ENCODE data around the gene NMUR1.

Gene NMUR1

GRCh38 chr2:231549446-231550239 is 19.4 kb upstream of the NMUR1 start:
- DNase-seq, result no peak

- no peak for DNase-seq
Observed at GRCh38 chr2:231548752-231549151, 18.5 kb upstream of the NMUR1 start.

- DNase-seq, result no peak
Observed at GRCh38 chr2:231547315-231548110, 17.3 kb upstream of the NMUR1 start.

DNA sequence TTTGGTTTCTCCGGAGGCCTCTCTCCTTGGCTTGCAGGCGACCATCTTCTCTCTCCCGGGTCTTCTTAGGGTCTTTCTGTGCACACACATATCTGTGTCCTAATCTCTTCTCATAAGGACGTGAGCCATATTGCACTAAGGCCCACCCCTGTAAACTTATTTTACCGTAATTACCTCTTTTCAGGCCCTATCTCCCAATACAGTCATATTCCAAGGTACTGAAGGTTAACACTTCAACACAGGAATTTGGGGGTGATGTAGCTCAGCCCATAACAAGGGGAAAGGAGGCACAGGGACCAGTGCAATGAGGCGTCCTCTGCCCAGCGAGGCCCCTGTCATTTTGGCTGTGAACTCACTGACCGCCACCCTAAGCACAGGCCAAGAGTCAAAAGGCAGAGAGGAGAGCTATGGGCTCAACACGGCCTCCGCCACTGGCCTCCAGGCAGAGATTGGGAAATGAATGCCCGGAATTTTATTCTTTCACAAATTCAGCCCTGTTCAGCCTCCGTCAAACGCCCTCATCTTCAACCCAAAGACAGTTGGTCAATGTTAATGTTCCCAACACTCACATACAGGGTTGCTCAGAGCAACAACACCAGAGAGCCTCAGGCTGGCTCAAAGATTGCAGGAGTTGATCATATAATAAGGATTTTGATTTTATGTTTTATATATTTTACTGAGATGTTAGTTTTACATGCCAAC is 15.9 kb upstream of the NMUR1 start:
- DNase-seq, result no peak

DNA sequence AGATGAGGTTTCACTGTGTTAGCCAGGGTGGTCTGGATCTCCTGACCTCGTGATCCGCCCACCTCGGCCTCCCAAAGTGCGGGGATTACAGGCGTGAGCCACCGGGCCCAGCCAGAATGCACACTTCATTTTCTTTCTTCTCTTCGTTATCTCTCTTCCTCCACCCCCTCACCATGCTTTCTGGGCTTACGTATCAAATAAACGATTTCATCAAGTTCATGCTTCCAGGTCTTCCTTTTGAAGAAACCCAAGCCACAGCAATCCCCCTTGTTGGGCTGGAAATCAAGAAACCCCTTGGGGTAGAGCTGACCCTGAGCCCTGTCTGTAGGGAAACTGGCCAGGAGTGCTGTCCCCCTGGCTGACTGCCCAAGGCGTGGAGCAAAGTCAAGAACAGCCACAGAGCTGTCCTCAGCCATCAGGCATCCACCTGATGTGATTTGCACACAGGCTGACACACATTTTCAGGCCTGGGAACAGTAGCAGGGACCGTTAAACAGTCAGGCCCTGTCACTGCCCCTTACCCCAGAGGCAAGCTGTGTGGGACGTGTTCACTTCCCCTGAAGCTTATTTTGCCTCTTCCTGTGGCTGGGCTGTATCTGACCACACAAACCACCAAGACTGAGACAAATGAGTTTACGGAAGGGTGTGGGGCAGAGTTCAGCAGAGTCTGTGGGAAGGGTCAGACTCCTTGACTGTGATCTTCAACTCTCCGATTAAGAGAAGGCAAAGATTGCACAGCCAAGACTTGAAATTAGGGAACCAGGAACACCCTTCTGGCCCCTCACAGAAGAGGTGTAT is 15.1 kb upstream of the NMUR1 start:
- no peak for DNase-seq

DNA sequence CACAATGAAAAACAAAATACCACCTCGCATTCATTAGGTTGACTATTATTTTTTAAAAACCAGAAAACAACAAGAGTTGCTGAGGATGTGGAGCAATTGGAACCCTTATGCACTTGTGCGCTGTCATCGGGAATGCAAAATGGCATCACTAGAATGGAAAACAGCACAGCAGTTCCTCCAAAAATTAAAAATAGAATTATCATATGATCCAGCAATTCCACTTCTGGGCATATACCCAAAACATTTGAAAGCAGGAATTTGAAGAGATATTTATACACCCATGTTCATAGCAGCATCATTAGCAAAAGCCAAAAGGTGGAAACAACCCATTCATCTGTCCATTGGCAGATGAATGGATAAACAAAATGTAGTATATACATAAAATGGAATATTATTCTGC is 11.9 kb upstream of the NMUR1 start:
- no peak for DNase-seq

- DNase-seq, result no peak
Observed at GRCh38 chr2:231541645-231542044, 11.4 kb upstream of the NMUR1 start.

GRCh38 chr2:231539991-231540390 is 9.7 kb upstream of the NMUR1 start:
- DNase-seq, result no peak

- no peak for DNase-seq
Observed at GRCh38 chr2:231535961-231536360, 5.7 kb upstream of the NMUR1 start.

DNA sequence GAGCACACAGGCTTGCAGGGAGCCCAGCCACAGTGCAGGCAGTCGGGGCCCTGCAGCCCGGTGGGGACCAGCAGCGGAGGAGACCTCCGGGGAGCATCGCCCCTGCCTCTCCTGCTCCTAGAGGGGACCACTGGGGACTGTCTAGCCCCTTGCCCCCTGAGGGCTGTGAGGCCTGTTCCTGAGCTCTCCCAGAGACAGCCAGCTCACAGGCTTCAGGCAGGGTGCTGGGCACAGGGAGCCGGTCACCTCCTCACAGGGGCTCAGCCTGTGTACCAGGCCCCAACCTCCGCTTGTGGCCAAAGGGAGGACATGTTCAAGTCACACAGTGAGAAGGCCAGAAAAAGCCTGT is 3.5 kb upstream of the NMUR1 start:
- no peak for DNase-seq

GRCh38 chr2:231533086-231533776 is 3.0 kb upstream of the NMUR1 start:
- no peak for DNase-seq

GRCh38 chr2:231532756-231533035 is 2.5 kb upstream of the NMUR1 start:
- no peak for DNase-seq

GRCh38 chr2:231531883-231532755 is 1.9 kb upstream of the NMUR1 start:
- DNase-seq, result no peak

DNA sequence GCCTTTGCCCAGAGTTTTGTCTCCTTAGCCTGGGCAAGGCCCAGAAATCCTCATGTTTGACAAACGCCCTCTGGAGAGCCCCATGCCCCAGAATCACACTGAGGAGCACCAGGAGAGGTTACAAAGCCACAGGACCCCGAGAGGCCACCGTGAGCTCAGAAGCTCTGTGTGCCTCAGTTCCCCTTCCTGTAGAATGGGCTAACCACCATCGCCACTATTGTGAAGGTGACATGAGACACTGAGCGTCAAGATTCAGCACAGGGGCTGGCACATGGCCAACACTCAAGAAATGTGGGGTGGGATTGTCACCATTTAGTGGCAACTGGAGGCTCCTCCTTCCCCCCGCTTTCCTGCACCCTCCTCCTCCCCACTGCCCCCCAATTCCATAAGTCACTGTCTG is 1.2 kb upstream of the NMUR1 start:
- no peak for DNase-seq

DNA sequence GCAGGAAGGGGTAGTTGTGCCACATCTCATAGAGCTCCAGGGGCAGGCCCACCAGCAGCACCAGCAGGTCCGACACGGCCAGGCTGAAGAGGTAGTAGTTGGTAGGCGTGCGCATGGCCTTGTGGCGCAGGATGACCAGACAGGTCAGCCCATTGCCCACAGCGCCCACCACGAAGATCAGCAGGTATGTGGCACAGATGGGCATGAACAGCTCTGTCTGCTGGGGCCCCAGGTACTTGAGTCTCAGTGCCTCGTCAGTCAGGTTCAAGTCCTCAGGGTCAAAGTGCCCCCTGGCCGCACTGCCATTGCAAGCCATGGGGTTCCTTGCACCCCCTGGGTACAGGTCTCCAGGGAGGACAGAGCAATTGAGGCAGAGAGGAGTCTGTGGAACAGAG is 1.6 kb downstream of the NMUR1 start:
- no peak for DNase-seq

DNA sequence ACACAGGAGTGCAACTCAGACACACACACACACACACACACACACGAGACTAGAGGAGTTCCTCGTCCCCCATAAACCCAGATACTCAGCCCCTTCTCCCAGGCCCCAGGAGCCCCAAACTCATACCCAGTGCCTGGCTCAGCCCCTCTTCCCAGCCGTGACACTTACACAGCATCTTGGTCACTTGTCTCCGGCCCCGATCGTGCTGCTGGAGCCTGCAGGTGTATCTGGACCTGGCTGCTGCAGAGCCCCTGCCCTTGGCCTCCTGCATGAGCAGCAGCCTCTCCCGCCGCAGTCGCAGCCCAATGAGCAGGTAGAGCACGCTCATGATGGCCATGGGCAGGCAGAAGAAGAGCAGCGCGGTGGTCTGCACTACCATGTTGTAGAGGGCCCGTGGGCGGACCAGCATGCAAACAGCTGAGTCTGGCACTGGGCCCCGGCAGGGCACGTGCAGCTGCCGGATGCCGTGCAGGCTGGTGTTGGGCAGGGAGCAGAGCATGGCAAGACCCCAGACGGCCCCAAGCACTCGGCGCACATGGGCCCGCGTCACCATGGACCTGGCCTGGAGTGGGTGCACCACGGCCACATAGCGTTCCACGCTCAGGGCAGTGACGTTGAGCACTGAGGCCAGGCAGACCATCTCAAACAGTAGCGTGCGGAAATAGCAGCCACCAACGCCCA is 2.1 kb downstream of the NMUR1 start:
- no peak for DNase-seq

DNA sequence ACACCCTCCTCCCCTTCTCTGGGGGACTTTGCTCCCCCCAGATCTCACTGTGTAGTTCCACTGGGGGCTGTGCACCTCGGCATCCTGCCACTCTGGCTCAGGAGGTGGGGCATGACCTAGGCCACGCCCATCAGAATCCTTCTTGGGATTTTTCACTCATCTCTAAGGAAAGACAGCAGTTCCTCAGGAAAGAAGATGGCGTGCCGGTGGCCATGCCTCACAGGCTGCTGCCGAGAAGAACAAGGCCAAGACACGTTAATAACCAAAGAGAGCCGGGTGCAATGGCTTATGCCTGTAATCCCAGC is 3.2 kb downstream of the NMUR1 start:
- DNase-seq, result no peak

DNA sequence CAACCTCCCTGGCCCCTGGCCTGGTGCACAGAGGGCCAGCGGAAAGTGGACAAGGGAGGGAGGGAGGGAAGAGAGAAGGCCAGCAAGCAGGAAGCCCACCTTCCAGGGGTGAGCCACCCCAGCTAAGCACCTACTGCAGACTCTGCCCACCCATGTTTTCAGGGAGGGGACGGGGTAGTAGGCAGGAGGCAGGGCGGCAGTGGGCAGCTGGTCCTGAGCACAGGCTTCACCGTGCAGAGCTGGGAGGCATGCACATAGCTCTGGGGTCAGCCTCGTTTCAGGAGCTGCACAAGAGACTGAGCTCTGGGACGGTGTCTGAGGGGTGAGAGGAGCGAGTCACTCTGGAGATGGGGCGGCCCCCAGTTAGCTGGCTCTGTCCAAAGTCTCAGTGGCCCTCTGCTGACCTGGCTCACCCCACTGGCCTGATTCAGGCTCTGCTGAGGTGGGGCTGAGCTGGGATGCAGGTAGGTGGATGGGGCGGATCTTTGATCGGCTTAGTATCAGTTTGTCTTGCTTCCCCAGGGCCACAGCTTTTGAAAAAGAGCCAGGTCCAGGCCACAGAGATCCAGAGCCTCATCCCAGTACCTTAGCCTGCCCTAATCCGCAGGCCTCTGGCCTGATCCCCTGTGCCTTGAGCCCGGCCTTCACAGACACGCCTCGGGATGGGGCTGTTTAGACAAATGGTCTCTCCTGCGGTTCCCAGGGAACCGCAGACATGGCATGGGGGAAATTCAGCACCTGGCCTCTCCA is 3.7 kb downstream of the NMUR1 start:
- no peak for DNase-seq

DNA sequence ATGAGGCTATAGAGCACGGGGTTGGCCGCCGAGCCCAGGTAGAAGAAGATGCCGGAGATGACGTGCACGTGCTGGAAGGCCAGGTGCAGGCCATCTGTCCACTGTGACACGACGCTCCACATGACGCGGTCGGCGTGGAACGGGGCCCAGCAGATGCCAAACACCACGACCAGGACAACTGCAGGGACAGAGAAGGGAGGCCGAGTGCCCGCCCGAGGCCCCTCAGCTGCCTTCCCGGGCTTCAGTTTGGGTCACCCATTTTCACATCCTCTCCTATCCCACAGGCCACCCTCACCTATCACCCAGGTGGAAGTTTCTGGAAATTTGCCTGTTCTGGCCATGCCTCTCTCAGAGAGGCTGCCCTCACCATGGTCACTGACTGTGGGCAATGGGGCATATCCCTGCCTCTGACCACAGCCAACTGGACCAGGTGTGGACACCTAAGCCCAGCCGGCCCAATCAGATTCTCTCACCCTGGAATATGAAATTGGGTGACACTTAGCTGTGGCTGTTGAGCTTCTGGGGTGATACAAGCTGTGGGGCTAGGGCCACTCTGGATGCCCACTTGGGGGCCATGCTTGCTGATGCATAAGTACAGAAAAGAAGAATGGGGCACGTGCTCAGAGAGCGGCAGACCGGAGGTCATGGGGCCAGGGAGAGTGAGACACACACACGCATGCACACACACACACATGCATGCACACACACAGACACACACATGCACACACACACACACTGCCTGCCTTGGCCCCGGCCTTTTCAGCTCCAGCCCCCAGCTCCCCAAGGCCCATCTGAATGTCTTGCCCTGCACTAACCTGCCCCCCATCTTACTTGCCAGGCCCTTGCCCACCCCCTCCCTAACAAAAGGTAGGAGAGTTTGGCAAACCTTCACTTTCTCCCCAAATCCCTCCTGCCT is 4.7 kb downstream of the NMUR1 start:
- DNase-seq, result no peak

Data from DMS153 (cell line).